ENCODE results near the gene ERBB4. TPM values are rescaled to one million over a fixed set of nuclear protein-coding genes. Genes with fewer than 3 reads are reported as not detected.

ERBB4 gene
- total RNA-seq, 1 experiment from 2014 or later: 2.9 TPM

- no peak overlapping the region for H3K4me3 Mint-ChIP-seq (ENCODE audit: low read depth, unreplicated experiment)
- H3K27ac Mint-ChIP-seq (ENCODE audit: unreplicated experiment): no peak overlapping the region
- no peaks in the 10 kb centered on the region for H3K36me3 Mint-ChIP-seq (ENCODE audit: insufficient read depth, unreplicated experiment)
- CTCF ChIA-PET: interaction anchor here (0.7 to 1.4 kb wide), 2 partner anchors 29 to 671 kb away, joined by 3 to 4 read pairs; no protein-coding TSS in a partner anchor
- TF ChIP-seq CTCF (IDR thresholded peaks at IDR 0.05; ENCODE audit: unreplicated experiment): no peak
- no peaks in the 10 kb centered on the region for H3K4me1 Mint-ChIP-seq (ENCODE audit: low read depth, unreplicated experiment)
- DNase-seq: no peak
- BruUV-seq (replicated peaks): no TSS peak
- H3K27me3 Mint-ChIP-seq (ENCODE audit: unreplicated experiment): no peaks in the 10 kb centered on the region
- intact Hi-C loops (cut with micrococcal nuclease; ENCODE audit: unreplicated experiment): loop anchor here (5.0 kb wide), 3 partner anchors 668 to 1513 kb away; no protein-coding TSS in a partner anchor
- no peaks in the 10 kb centered on the region for H3K9me3 Mint-ChIP-seq (ENCODE audit: low read depth, unreplicated experiment)
These were observed 11.3 kb upstream of the ERBB4 start for GRCh38 chr2:212549941-212550340.

DNA sequence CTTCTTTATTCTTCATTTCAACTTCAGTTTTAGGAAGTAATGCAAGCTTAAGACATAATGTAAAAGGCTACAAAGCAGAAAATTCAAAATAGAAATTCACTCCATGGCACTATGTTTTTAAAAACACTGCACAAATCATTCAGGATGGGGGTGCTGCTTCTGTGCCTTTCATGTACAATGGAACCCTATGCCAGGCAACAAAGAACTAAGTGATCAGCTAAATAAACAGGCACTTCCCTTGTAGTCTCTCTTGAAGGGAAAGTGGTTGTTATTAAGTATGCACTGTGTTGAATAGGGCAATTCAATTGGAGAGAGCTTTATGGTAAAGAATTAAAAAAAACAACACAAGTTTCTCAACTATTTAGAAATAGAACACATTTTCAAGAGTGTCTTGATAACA lies 10.9 kb upstream of the ERBB4 start:
- TF ChIP-seq CTCF (IDR thresholded peaks at IDR 0.05; ENCODE audit: unreplicated experiment): no peak
- CTCF ChIA-PET: interaction anchor here (0.7 to 1.4 kb wide), 2 partner anchors 29 to 670 kb away, joined by 3 to 4 read pairs; no protein-coding TSS in a partner anchor
- DNase-seq: no peak
- intact Hi-C loops (cut with micrococcal nuclease; ENCODE audit: unreplicated experiment): loop anchor here (5.0 kb wide), 3 partner anchors 667 to 1512 kb away; no protein-coding TSS in a partner anchor
- H3K36me3 Mint-ChIP-seq (ENCODE audit: insufficient read depth, unreplicated experiment): no peaks in the 10 kb centered on the region
- no peak overlapping the region for H3K27ac Mint-ChIP-seq (ENCODE audit: unreplicated experiment)
- H3K4me1 Mint-ChIP-seq (ENCODE audit: low read depth, unreplicated experiment): no peaks in the 10 kb centered on the region
- H3K27me3 Mint-ChIP-seq (ENCODE audit: unreplicated experiment): no peaks in the 10 kb centered on the region
- no peak overlapping the region for H3K4me3 Mint-ChIP-seq (ENCODE audit: low read depth, unreplicated experiment)
- H3K9me3 Mint-ChIP-seq (ENCODE audit: low read depth, unreplicated experiment): no peaks in the 10 kb centered on the region
- BruUV-seq (replicated peaks): no TSS peak

- Mint-ChIP-seq H3K9me3 (ENCODE audit: low read depth, unreplicated experiment) (no peaks in the 10 kb centered on the region), H3K27ac (ENCODE audit: unreplicated experiment) (no peak overlapping the region), H3K4me3 (ENCODE audit: low read depth, unreplicated experiment) (no peak overlapping the region), H3K36me3 (ENCODE audit: insufficient read depth, unreplicated experiment) (no peaks in the 10 kb centered on the region), H3K27me3 (ENCODE audit: unreplicated experiment) (no peaks in the 10 kb centered on the region), H3K4me1 (ENCODE audit: low read depth, unreplicated experiment) (no peaks in the 10 kb centered on the region)
- TF ChIP-seq CTCF (IDR thresholded peaks at IDR 0.05; ENCODE audit: unreplicated experiment): peak; percentile 37
- CTCF ChIA-PET: interaction anchor here (1.4 kb wide), 1 partner anchor 28 kb away, joined by 3 read pairs; no protein-coding TSS in a partner anchor
- BruUV-seq (replicated peaks): no TSS peak
- intact Hi-C loops (cut with micrococcal nuclease; ENCODE audit: unreplicated experiment): loop anchor here (1.0 to 5.0 kb wide), 4 partner anchors 400 to 1511 kb away; no protein-coding TSS in a partner anchor
- peak; percentile 39 for DNase-seq
These were observed 9.8 kb upstream of the ERBB4 start for GRCh38 chr2:212548455-212548819.

DNA sequence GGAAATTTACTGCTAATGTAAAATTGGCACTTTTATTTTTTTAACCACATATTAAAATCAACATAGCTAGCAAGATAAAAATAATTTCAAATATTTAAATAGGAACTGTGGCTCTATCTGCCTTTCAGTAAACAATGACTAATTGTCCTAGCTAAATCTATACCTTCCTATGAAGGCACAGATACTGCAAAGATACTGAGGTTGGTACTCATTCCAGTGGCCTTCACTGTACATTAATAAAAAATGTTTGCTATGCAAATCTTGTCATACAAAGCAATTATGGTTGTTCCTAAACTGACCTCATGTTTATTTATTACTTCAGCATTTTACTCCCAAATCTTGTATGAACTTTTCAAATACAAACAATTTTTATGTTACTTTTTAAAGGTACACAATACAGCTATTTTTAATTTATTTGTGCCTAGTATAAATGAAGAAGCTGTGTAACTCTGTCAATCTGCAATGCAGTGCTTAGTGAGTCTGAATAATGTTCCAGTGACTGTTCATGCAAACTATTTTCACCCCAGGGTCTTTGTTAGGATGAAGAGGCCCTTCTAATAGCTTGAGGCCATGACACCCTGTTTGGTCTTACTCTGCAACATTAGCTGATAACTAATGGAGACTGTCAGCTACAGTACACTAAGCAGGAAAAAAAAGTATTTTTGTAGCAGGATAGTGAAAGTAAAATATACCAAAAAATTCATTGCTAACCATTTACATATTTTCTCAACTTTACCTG lies 9.3 kb upstream of the ERBB4 start:
- no peak for TF ChIP-seq CTCF (IDR thresholded peaks at IDR 0.05; ENCODE audit: unreplicated experiment)
- no peaks in the 10 kb centered on the region for H3K36me3 Mint-ChIP-seq (ENCODE audit: insufficient read depth, unreplicated experiment)

More for the DNA sequence above, 9.3 kb upstream of the ERBB4 start:
- Mint-ChIP-seq H3K27ac (ENCODE audit: unreplicated experiment) (no peak overlapping the region), H3K9me3 (ENCODE audit: low read depth, unreplicated experiment) (no peaks in the 10 kb centered on the region), H3K4me1 (ENCODE audit: low read depth, unreplicated experiment) (no peaks in the 10 kb centered on the region), H3K4me3 (ENCODE audit: low read depth, unreplicated experiment) (no peak overlapping the region), H3K27me3 (ENCODE audit: unreplicated experiment) (no peaks in the 10 kb centered on the region)
- CTCF ChIA-PET: no interaction called here
- no TSS peak for BruUV-seq (replicated peaks)
- intact Hi-C loops (cut with micrococcal nuclease; ENCODE audit: unreplicated experiment): loop anchor here (1.0 to 5.0 kb wide), 4 partner anchors 400 to 1511 kb away; no protein-coding TSS in a partner anchor
- no peak for DNase-seq

Measured in Calu3 (cell line).